ENCODE data around the gene ABCC6.

GRCh38 chr16:16139061-16139460 is 84.2 kb downstream of the ABCC6 start:
- TF ChIP-seq POLR2A (IDR thresholded peaks at IDR 0.05; ENCODE audit: low read depth, low read length) (no peak), MAX (IDR thresholded peaks at IDR 0.05; ENCODE audit: insufficient read depth, insufficient read length) (no peak), CTCF (IDR thresholded peaks at IDR 0.05; ENCODE audit: extremely low read depth in 1 of 2, insufficient read depth in 1 of 2, low read depth in 1 of 2, low read length in 2 of 2) (no peak), POLR2AphosphoS5 (IDR thresholded peaks at IDR 0.05; ENCODE audit: insufficient read depth, low read depth, low read length) (no peak), MYC (IDR thresholded peaks at IDR 0.05; ENCODE audit: low read depth, low read length) (no peak), GATA2 (IDR thresholded peaks at IDR 0.05; ENCODE audit: insufficient read depth, insufficient read length, low read depth, low read length) (no peak)

Data from endothelial cell of umbilical vein (primary cell).